AG04450 (cell line): ENCODE measurements around the gene USP46. TPM values are rescaled to one million over a fixed set of nuclear protein-coding genes. Genes with fewer than 3 reads are reported as not detected.

Experiments
- CTCF ChIA-PET: fragments of 300-600, 350-600 bp; formaldehyde crosslinking; extraction: SDS; loops from one replicate; lab custom pipeline; 2022; ENCODE audit warnings: antibody characterized with exemption, inconsistent platforms; lab: Charles Lee
- POLR2A ChIA-PET: fragments of 350-600 bp; formaldehyde crosslinking; extraction: SDS; loops from one replicate; lab custom pipeline; 2021; ENCODE audit warnings: antibody characterized with exemption, inconsistent platforms; lab: Yijun Ruan, JAX
- DNase-seq: peaks from one replicate; pipeline ENCODE4 v3.0.0-alpha.2; 2011; ENCODE audit warnings: low read depth, low spot score
- H3K27ac ChIP-seq: one replicate; pipeline ENCODE4 v1.5.1; 2012; ENCODE audit warnings: low read depth, low read length, control low read depth
- H3K27me3 ChIP-seq: one replicate; pipeline ENCODE4 v1.6.0; 2012; ENCODE audit warnings: low read length; ENCODE audit not compliant: control insufficient read depth, insufficient read depth
- H3K4me3 ChIP-seq: 2 replicates; pipeline ENCODE4 v1.5.1; 2011; ENCODE audit warnings: mild to moderate bottlenecking, low read depth, low read length, control low read depth
- H3K9me3 ChIP-seq: 2 replicates; pipeline ENCODE4 v1.5.1; 2012; ENCODE audit warnings: low read length; ENCODE audit not compliant: control insufficient read depth, insufficient read depth
- polyA plus RNA-seq: library from polyadenylated mRNA; depleted of rRNA; stranded (reverse); fragments of >200 nt; gene quantifications from 2 replicates; pipeline ENCODE4 v1.2.3, GENCODE V29; 2011
- TF ChIP-seq, protein P1 (sequence below): IDR thresholded peaks from 2 replicates; pipeline ENCODE4 v1.5.1; 2011; ENCODE audit warnings: low read depth, low read length, control low read depth, inconsistent platforms

The USP46 gene
- polyA plus RNA-seq, 1 experiment = 69.1 TPM

DNA sequence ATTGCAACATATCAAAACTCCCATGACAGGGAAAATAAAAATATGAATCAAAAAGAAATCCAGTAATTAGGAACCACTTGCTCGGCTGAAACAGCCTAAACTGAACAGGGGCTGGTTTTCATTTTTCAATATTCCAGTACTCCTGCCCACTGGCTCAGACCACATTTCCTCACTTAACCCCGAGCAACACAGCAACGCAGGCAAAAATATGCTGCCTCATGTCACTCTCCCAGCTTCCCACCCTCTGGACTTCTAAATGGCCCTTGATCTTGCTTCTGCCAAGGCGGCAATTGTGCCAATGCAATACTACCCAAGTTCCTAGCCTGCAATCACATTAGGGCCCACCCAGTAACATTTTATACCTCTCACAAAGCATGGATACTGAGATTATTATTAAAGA, 30.6 kb downstream of the USP46 start:
- Histone ChIP-seq H3K4me3 (no peak overlapping the region), H3K27me3 (no peaks in the 10 kb centered on the region), H3K27ac (no peak overlapping the region), H3K9me3 (no peaks in the 10 kb centered on the region)
- no peak for DNase-seq
- ChIA-PET POLR2A (no interaction called here), CTCF (interaction anchor here (1.6 kb wide), 1 partner anchor 354 kb away, joined by 4 read pairs; no protein-coding TSS in a partner anchor)
- TF ChIP-seq, protein P1, sequence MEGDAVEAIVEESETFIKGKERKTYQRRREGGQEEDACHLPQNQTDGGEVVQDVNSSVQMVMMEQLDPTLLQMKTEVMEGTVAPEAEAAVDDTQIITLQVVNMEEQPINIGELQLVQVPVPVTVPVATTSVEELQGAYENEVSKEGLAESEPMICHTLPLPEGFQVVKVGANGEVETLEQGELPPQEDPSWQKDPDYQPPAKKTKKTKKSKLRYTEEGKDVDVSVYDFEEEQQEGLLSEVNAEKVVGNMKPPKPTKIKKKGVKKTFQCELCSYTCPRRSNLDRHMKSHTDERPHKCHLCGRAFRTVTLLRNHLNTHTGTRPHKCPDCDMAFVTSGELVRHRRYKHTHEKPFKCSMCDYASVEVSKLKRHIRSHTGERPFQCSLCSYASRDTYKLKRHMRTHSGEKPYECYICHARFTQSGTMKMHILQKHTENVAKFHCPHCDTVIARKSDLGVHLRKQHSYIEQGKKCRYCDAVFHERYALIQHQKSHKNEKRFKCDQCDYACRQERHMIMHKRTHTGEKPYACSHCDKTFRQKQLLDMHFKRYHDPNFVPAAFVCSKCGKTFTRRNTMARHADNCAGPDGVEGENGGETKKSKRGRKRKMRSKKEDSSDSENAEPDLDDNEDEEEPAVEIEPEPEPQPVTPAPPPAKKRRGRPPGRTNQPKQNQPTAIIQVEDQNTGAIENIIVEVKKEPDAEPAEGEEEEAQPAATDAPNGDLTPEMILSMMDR = no peak

- TF ChIP-seq, protein P1 = no peak
- H3K27ac ChIP-seq = no peak overlapping the region
- POLR2A ChIA-PET = no interaction called here
- CTCF ChIA-PET = interaction anchor here (1.6 kb wide), 1 partner anchor 354 kb away, joined by 4 read pairs; no protein-coding TSS in a partner anchor
- no peak overlapping the region for H3K4me3 ChIP-seq
- no peak for DNase-seq
- no peaks in the 10 kb centered on the region for H3K27me3 ChIP-seq
- no peaks in the 10 kb centered on the region for H3K9me3 ChIP-seq
Observed at GRCh38 chr4:52627876-52628275, 31.2 kb downstream of the USP46 start.

GRCh38 chr4:52625216-52625615, 33.9 kb downstream of the USP46 start:
- TF ChIP-seq, protein P1 = no peak
- H3K4me3 ChIP-seq = no peak overlapping the region
- H3K27me3 ChIP-seq = no peaks in the 10 kb centered on the region
- ChIA-PET POLR2A (no interaction called here), CTCF (no interaction called here)
- H3K9me3 ChIP-seq = no peaks in the 10 kb centered on the region
- H3K27ac ChIP-seq = no peak overlapping the region
- DNase-seq = no peak

- no peak for DNase-seq
- TF ChIP-seq, protein P1 = no peak
- H3K4me3 ChIP-seq = no peak overlapping the region
- H3K27me3 ChIP-seq = no peaks in the 10 kb centered on the region
- POLR2A ChIA-PET = no interaction called here
- CTCF ChIA-PET = no interaction called here
- no peaks in the 10 kb centered on the region for H3K9me3 ChIP-seq
- no peak overlapping the region for H3K27ac ChIP-seq
Observed at GRCh38 chr4:52622564-52622963, 36.5 kb downstream of the USP46 start.

DNA sequence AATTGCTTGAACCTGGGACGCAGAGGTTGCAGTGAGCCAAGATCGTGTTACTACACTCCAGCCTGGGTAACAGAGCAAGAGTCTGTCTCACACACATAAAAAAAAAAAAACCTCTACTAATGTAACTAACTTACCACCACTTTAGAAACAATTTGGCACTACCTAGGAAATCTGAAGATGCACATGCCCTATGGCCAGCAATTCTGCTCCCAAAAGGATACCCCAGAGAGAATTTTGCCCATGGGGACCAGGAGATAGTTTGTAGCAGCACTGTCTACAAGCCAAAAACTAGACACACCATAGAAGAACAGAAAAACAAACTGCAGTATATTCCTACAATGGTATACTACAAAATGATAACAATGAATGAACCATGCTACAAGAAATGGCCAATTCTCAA, 37.5 kb downstream of the USP46 start:
- POLR2A ChIA-PET = no interaction called here
- no peak for DNase-seq
- Histone ChIP-seq H3K4me3 (no peak overlapping the region), H3K27ac (no peak overlapping the region), H3K27me3 (no peaks in the 10 kb centered on the region), H3K9me3 (no peaks in the 10 kb centered on the region)
- CTCF ChIA-PET = no interaction called here
- TF ChIP-seq, protein P1 = no peak
